Hepatic stellate cell (primary cell): ENCODE results near the gene MYCN.
"Not testable (repeated sequence)": the region's sequence is repeated elsewhere in the genome, so short reads cannot be mapped to it uniquely, and the experiment has no call there.

Experiments
- DNase-seq: peaks from one replicate; pipeline ENCODE4 v3.0.0; 2011; ENCODE audit warnings: low spot score

Gene MYCN

GRCh38 chr2:15957881-15958713 lies 17.7 kb downstream of the MYCN start:
- DNase-seq, result no peak

GRCh38 chr2:15959331-15960153 lies 19.2 kb downstream of the MYCN start:
- no peak for DNase-seq

GRCh38 chr2:15960154-15960520 lies 19.8 kb downstream of the MYCN start:
- DNase-seq, result not testable (repeated sequence)

- not testable (repeated sequence) for DNase-seq
Observed at GRCh38 chr2:15963109-15963976, 23.0 kb downstream of the MYCN start.

- DNase-seq, result no peak
Observed at GRCh38 chr2:15963977-15964670, 23.8 kb downstream of the MYCN start.

GRCh38 chr2:15964936-15965563 lies 24.7 kb downstream of the MYCN start:
- DNase-seq, result no peak

GRCh38 chr2:15965564-15966019 lies 25.2 kb downstream of the MYCN start:
- no peak for DNase-seq

GRCh38 chr2:15967415-15968279 lies 27.3 kb downstream of the MYCN start:
- no peak for DNase-seq

GRCh38 chr2:15968280-15969178 lies 28.2 kb downstream of the MYCN start:
- no peak for DNase-seq

GRCh38 chr2:15969214-15969613 lies 28.9 kb downstream of the MYCN start:
- DNase-seq, result no peak

GRCh38 chr2:15970701-15971100 lies 30.4 kb downstream of the MYCN start:
- no peak for DNase-seq

- no peak for DNase-seq
Observed at GRCh38 chr2:15971351-15971750, 31.0 kb downstream of the MYCN start.

GRCh38 chr2:15971831-15972522 lies 31.6 kb downstream of the MYCN start:
- no peak for DNase-seq

- no peak for DNase-seq
Observed at GRCh38 chr2:15973481-15974401, 33.4 kb downstream of the MYCN start.

GRCh38 chr2:15974565-15975260 lies 34.4 kb downstream of the MYCN start:
- no peak for DNase-seq

- DNase-seq, result no peak
Observed at GRCh38 chr2:15975261-15975600, 34.9 kb downstream of the MYCN start.

- no peak for DNase-seq
Observed at GRCh38 chr2:15975676-15976075, 35.3 kb downstream of the MYCN start.
